GM12878 (cell line): Measurements from ENCODE around the gene EDEM2. TPM values are rescaled to one million over a fixed set of nuclear protein-coding genes. Genes with fewer than 3 reads are reported as not detected.
A peak's percentile ranks its signal among the peaks of the same experiment; 100 is the strongest.
"Not testable (repeated sequence)": the region's sequence is repeated elsewhere in the genome, so short reads cannot be mapped to it uniquely, and the experiment has no call there.

Experiments used
- ATAC-seq: fragments of 200-7000 bp; cut with Tn5 transposase; 3 replicates; pipeline ENCODE4 v1.9.1; 2020; ENCODE audit warnings: mild to moderate bottlenecking, moderate library complexity
- BruUV-seq: library from RNA; stranded (reverse); fragments of 400-500 nt; replicated peaks from 2 replicates; lab custom pipeline; 2021; lab: Mats Ljungman, UMichigan
- CTCF ChIA-PET: fragments of 300-600 bp; sonication (Branson Sonifier 250); formaldehyde crosslinking; extraction: SDS; loops from one replicate; lab custom pipeline; 2021; ENCODE audit warnings: inconsistent platforms; lab: Yijun Ruan, JAX
- POLR2A ChIA-PET: fragments of 350-600 bp; formaldehyde crosslinking; extraction: SDS; loops from one replicate; lab custom pipeline; 2021; ENCODE audit warnings: inconsistent platforms; lab: Charles Lee
- RAD21 ChIA-PET: fragments of 300-600 bp; sonication (Branson Sonifier 250); formaldehyde crosslinking; loops from one replicate; lab custom pipeline; 2023; ENCODE audit warnings: antibody characterized with exemption; ENCODE audit not compliant: unreplicated experiment; lab: Charles Lee
- SMC1A ChIA-PET: fragments of 300-600 bp; sonication (Branson Sonifier 250); formaldehyde crosslinking; loops from one replicate; lab custom pipeline; 2023; ENCODE audit not compliant: unreplicated experiment, uncharacterized antibody; lab: Charles Lee
- DNase-seq: peaks from one replicate; pipeline ENCODE4 v3.0.0-alpha.2; 2011; ENCODE audit warnings: low read depth, low spot score
- FAIRE-seq: peaks from 3 replicates; lab custom pipeline; 2011; peaks lifted over from hg19 to GRCh38; lab: Jason Lieb, UNC
- H2AFZ ChIP-seq: 2 replicates; pipeline ENCODE4 v1.6.0; 2011; ENCODE audit warnings: low read depth, low read length, control low read depth; ENCODE audit not compliant: control insufficient read depth
- H3K27ac ChIP-seq: 2 replicates; pipeline ENCODE4 v1.5.1; 2011; ENCODE audit warnings: control low read depth; ENCODE audit not compliant: control insufficient read depth, insufficient read depth
- H3K27me3 ChIP-seq, 2 experiments: replicated peaks in 1 of 2; 2 replicates each; pipeline versions ENCODE4 v1.6.0 to v1.6.1; 2011; ENCODE audit warnings: low read length in 1 of 2; ENCODE audit not compliant: control insufficient read depth in 2 of 2, insufficient read depth in 2 of 2
- H3K36me3 ChIP-seq, 2 experiments: 2 replicates each; pipeline ENCODE4 v1.5.1; 2011; ENCODE audit warnings: low read length in 1 of 2; ENCODE audit not compliant: control insufficient read depth in 2 of 2, insufficient read depth in 2 of 2
- H3K4me1 ChIP-seq: 2 replicates; pipeline ENCODE4 v1.6.1; 2011; ENCODE audit warnings: mild to moderate bottlenecking, low read length, moderate library complexity, mixed read lengths; ENCODE audit not compliant: control insufficient read depth, insufficient read depth
- H3K4me2 ChIP-seq: 2 replicates; pipeline ENCODE4 v1.6.0; 2011; ENCODE audit warnings: control low read depth; ENCODE audit not compliant: control insufficient read depth, insufficient read depth
- H3K4me3 ChIP-seq: fragments of 200-600 bp; sonication (generic); 2 replicates; pipeline ENCODE4 v1.5.1; 2016
- H3K79me2 ChIP-seq: 2 replicates; pipeline ENCODE4 v1.6.0; 2011; ENCODE audit warnings: low read length; ENCODE audit not compliant: control insufficient read depth, insufficient read depth
- H3K9ac ChIP-seq: 2 replicates; pipeline ENCODE4 v1.8.0; 2011; ENCODE audit warnings: low read length, control low read depth, mixed read lengths; ENCODE audit not compliant: control insufficient read depth, insufficient read depth
- H3K9me3 ChIP-seq: replicated peaks from 3 replicates; pipeline ENCODE4 v1.5.1; 2011; ENCODE audit warnings: mild to moderate bottlenecking, low read length; ENCODE audit not compliant: control insufficient read depth, insufficient read depth
- H4K20me1 ChIP-seq: 2 replicates; pipeline ENCODE4 v1.6.0; 2011; ENCODE audit not compliant: control insufficient read depth, insufficient read depth
- CHD4 ChIP-seq: fragments of 200-600 bp; sonication (generic); IDR thresholded peaks from 2 replicates; pipeline ENCODE4 v1.6.1; 2016; ENCODE audit warnings: mild to moderate bottlenecking
- CREB1 ChIP-seq: IDR thresholded peaks from 2 replicates; pipeline ENCODE4 v1.6.1; 2012; ENCODE audit warnings: low read depth, mild to moderate bottlenecking, inconsistent platforms
- PAX8 ChIP-seq: fragments of 450-650 bp; IDR thresholded peaks from 2 replicates; pipeline ENCODE4 v1.6.1; 2017; ENCODE audit warnings: mild to moderate bottlenecking, moderate library complexity
- SIX5 ChIP-seq: IDR thresholded peaks from 2 replicates; pipeline ENCODE4 v1.6.1; 2011; ENCODE audit warnings: mild to moderate bottlenecking, low read depth, low read length, moderate library complexity; ENCODE audit not compliant: severe bottlenecking
- WGBS: methylation state at CpG from one replicate; pipeline ENCODE4 v1.1.6; 2016; ENCODE audit warnings: low lambda C conversion rate; ENCODE audit not compliant: insufficient replicate concordance, insufficient coverage; ENCODE audit errors: missing lambda C conversion rate; 5-methylcytosine and 5-hydroxymethylcytosine counted together
- in situ Hi-C: fragments of 300-500 bp; cut with MboI; formaldehyde crosslinking; loops from 9 replicates; pipeline ENCODE4 v1.14.3; 2018; ENCODE audit warnings: mixed read lengths
- intact Hi-C: fragments of 100-400 bp; cut with micrococcal nuclease; formaldehyde crosslinking; loops from one replicate; pipeline ENCODE4 v1.14.2; 2022; ENCODE audit not compliant: unreplicated experiment
- polyA plus RNA-seq, 11 experiments: library from polyadenylated mRNA; depleted of rRNA in 4 of 11; unstranded in 6 of 11; stranded (reverse) in 5 of 11; fragments of >200 nt; fragmentation: Nextera tagmentation in 4 of 11; fragmentation: Illumina TruSeq in 1 of 11; extraction: Ambion mirVana in 4 of 11; extraction: Trizol in 1 of 11; gene quantifications; 1 replicate in 1 of 11; 2 replicates in 10 of 11; pipeline versions ENCODE4 v1.2.1 to v1.2.3, GENCODE V29; 2011 to 2016; ENCODE audit warnings: inconsistent platforms in 2 of 11, missing spikeins in 2 of 11, low read depth in 1 of 11
- total RNA-seq, 4 experiments: library from RNA; depleted of rRNA in 3 of 4; stranded (reverse); fragments of >200 nt in 3 of 4; fragmentation: Illumina TruSeq in 1 of 4; extraction: Trizol in 1 of 4; gene quantifications; 2 replicates each; pipeline versions ENCODE4 v1.2.1 to v1.2.3, GENCODE V29; 2013 to 2021

EDEM2 gene
- total and polyA plus RNA-seq, 10 of the 15 experiments (the other 5 are each of a cell fraction or from before 2014, with no cell fraction given) = 9.9 to 24.8 (median 14.8) TPM

- FAIRE-seq = no peak
- intact Hi-C loops = no loop called here
- no peaks in the 10 kb centered on the region for H3K36me3 ChIP-seq
- ChIA-PET POLR2A (no interaction called here), CTCF (no interaction called here), SMC1A (no interaction called here), RAD21 (no interaction called here)
- ATAC-seq = no peak; the same call in 2 of the 3 replicates
- no TSS peak for BruUV-seq
- H3K4me1 ChIP-seq = no peaks in the 10 kb centered on the region
- H2AFZ ChIP-seq = peak overlapping the region; percentile 79
- TF ChIP-seq SIX5 = no peak
- no peak for TF ChIP-seq CHD4
- TF ChIP-seq CREB1 = no peak
- no peak for TF ChIP-seq PAX8
- H3K79me2 ChIP-seq = no peaks in the 10 kb centered on the region
- H3K27ac ChIP-seq = no peak overlapping the region
- WGBS = 81% methylated on average over 1 of the region's 1 CpG
- H3K27me3 ChIP-seq = no peaks in the 10 kb centered on the region
- no peaks in the 10 kb centered on the region for H3K9me3 ChIP-seq
- DNase-seq = no peak
- peak overlapping the region; percentile 21 for H3K4me2 ChIP-seq
- no peak overlapping the region for H3K9ac ChIP-seq
- H4K20me1 ChIP-seq = no peaks in the 10 kb centered on the region
- peak overlapping the region; percentile 47; the same call in 1 of the 2 replicates for H3K4me3 ChIP-seq
- in situ Hi-C loops = no loop called here
Observed at GRCh38 chr20:35171438-35171752, 24.3 kb upstream of the EDEM2 start.

- DNase-seq, in situ Hi-C loops, H3K27me3 ChIP-seq, ATAC-seq, H3K4me2 ChIP-seq, H2AFZ ChIP-seq, RAD21 ChIA-PET, H3K9ac ChIP-seq, H3K4me1 ChIP-seq, H3K27ac ChIP-seq, BruUV-seq, H3K9me3 ChIP-seq, H4K20me1 ChIP-seq, POLR2A ChIA-PET, H3K36me3 ChIP-seq, intact Hi-C loops, H3K4me3 ChIP-seq, FAIRE-seq, SMC1A ChIA-PET, H3K79me2 ChIP-seq: not testable (repeated sequence)
- CTCF ChIA-PET = interaction anchor here (0.7 to 0.9 kb wide), 2 partner anchors 11 to 100 kb away, joined by 3 read pairs; no protein-coding TSS in a partner anchor
- WGBS = 30% methylated on average over 4 of the region's 4 CpGs
Observed at GRCh38 chr20:35168701-35169409, 21.7 kb upstream of the EDEM2 start.
